Activated CD4-positive, alpha-beta T cell treated with anti-CD3 and anti-CD28 coated beads, Interleukin-2, amount 10 ng/mL, durations not matched to agents 24 days and 14 days (primary cell): ENCODE results near the gene STX7. TPM values are rescaled to one million over a fixed set of nuclear protein-coding genes. Genes with fewer than 3 reads are reported as not detected.

ENCODE experiments used
- DNase-seq: peaks from one replicate; pipeline ENCODE4 v3.0.0; 2022
- H3K27ac Mint-ChIP-seq: one replicate; pipeline ENCODE4 v1.8.0; 2022; ENCODE audit warnings: mild to moderate bottlenecking, mixed read lengths
- H3K27me3 Mint-ChIP-seq: one replicate; pipeline ENCODE4 v1.8.0; 2022; ENCODE audit warnings: mixed read lengths
- H3K36me3 Mint-ChIP-seq: one replicate; pipeline ENCODE4 v1.8.0; 2022; ENCODE audit warnings: low read depth, mild to moderate bottlenecking, mixed read lengths
- H3K4me1 Mint-ChIP-seq: one replicate; pipeline ENCODE4 v1.8.0; 2021; ENCODE audit warnings: mixed read lengths
- H3K4me3 Mint-ChIP-seq: one replicate; pipeline ENCODE4 v1.8.0; 2022; ENCODE audit warnings: mild to moderate bottlenecking, moderate library complexity, mixed read lengths
- H3K9me3 Mint-ChIP-seq: one replicate; pipeline ENCODE4 v1.8.0; 2021; ENCODE audit warnings: mixed read lengths
- intact Hi-C: fragments of 100-400 bp; cut with micrococcal nuclease; formaldehyde crosslinking; loops from one replicate; pipeline ENCODE4 v1.15.1; 2023
- total RNA-seq: library from RNA; stranded (reverse); gene quantifications from 2 replicates; pipeline ENCODE4 v1.2.3, GENCODE V29; 2022

The STX7 gene
- total RNA-seq, 1 donor from 2014 or later = 16.3 TPM

DNA sequence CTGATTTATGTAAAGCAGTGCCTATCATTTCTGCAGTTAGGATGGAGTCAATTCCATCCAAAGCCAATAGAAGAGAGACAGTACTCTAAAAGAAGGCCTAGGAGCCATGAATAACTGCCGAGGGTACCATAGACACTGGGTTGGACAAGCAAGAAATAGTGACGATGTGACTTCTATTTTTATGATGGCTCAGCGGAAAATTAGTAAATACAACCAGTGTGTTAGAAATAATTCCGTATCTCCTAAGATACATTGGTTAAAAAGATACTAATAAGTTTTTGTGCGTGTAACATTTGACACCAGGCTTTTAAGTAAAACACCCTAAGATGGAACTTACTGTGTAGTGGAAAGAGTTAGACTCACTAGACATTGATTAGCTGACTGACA lies 66.1 kb downstream of the STX7 start:
- intact Hi-C loops = no loop called here
- Mint-ChIP-seq H3K27me3 (no peaks in the 10 kb centered on the region), H3K27ac (no peak overlapping the region)

DNA sequence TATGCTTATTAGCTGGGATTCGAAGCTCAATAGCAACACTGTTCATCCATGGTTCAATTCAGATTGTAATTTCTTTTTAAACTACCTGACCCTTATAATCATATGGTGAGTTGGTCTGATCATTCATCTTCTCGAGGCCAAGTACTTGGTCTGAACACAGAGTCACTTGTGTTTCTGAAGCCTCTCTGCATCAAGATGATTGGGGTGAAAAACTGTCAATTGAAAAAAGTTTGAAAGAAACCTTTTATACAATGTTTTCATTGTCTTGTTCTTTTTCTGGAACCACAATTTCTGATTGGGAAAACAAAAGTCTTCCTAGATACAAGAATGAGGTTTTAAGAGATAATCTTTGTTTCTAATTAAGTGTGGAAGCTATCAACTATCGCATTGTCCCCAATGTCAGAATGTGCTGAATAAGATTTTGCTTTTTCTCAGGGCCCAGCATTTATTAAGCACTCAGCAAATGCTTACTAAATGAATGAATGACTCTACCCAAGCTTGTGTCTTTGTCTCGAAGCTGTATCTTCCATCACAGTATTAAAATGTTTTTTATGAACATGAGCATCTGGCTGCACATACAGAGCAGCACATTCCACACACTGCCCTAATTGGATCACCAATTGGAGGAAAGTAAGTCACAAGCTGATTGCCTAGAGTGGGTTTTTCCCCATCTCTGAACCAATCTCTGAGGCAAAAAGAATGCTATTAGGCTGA lies 66.6 kb downstream of the STX7 start:
- no peaks in the 10 kb centered on the region for H3K36me3 Mint-ChIP-seq
- intact Hi-C loops = no loop called here
- H3K4me3 Mint-ChIP-seq = no peak overlapping the region
- H3K27me3 Mint-ChIP-seq = no peaks in the 10 kb centered on the region
- H3K9me3 Mint-ChIP-seq = peaks cover 12% of the 10 kb centered on the region
- H3K27ac Mint-ChIP-seq = no peak overlapping the region
- no peak for DNase-seq
- H3K4me1 Mint-ChIP-seq = no peaks in the 10 kb centered on the region

More for the DNA sequence above, 66.1 kb downstream of the STX7 start:
- H3K9me3 Mint-ChIP-seq = peaks cover 12% of the 10 kb centered on the region
- H3K4me3 Mint-ChIP-seq = no peak overlapping the region
- H3K36me3 Mint-ChIP-seq = no peaks in the 10 kb centered on the region
- no peaks in the 10 kb centered on the region for H3K4me1 Mint-ChIP-seq
- DNase-seq = no peak

GRCh38 chr6:132445201-132445951 lies 67.5 kb downstream of the STX7 start:
- Mint-ChIP-seq H3K36me3 (no peaks in the 10 kb centered on the region), H3K27me3 (no peaks in the 10 kb centered on the region), H3K4me3 (no peak overlapping the region), H3K9me3 (peaks cover 15% of the 10 kb centered on the region), H3K4me1 (no peaks in the 10 kb centered on the region), H3K27ac (no peak overlapping the region)
- no peak for DNase-seq
- intact Hi-C loops = no loop called here

- Mint-ChIP-seq H3K36me3 (no peaks in the 10 kb centered on the region), H3K27ac (no peak overlapping the region), H3K27me3 (no peaks in the 10 kb centered on the region), H3K4me1 (no peaks in the 10 kb centered on the region), H3K9me3 (peaks cover 11% of the 10 kb centered on the region), H3K4me3 (no peak overlapping the region)
- no peak for DNase-seq
- intact Hi-C loops = no loop called here
Measured at GRCh38 chr6:132443206-132443605, 69.7 kb downstream of the STX7 start.

DNA sequence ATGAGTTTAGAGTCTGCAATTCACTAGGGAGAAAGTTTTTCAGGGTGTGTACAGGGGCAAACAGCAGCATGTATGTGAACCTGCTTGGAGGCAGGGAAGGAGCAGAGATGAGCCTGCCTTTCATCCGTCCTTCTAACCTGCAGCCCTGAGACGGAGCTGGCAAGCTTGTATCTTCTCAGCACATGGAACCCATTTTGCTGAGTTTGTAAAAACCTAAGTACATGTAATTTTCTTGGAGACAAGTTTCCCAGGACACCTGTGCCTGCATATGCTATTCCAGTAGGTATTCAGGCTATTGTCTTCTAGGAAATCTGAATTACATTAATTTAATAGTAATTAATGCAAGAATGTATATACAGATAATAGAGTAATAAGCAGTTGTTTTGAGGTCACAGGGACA lies 82.8 kb downstream of the STX7 start:
- intact Hi-C loops = no loop called here
- Mint-ChIP-seq H3K36me3 (no peaks in the 10 kb centered on the region), H3K4me1 (no peaks in the 10 kb centered on the region), H3K9me3 (no peaks in the 10 kb centered on the region), H3K27me3 (peaks cover 22% of the 10 kb centered on the region), H3K27ac (no peak overlapping the region), H3K4me3 (no peak overlapping the region)
- no peak for DNase-seq

DNA sequence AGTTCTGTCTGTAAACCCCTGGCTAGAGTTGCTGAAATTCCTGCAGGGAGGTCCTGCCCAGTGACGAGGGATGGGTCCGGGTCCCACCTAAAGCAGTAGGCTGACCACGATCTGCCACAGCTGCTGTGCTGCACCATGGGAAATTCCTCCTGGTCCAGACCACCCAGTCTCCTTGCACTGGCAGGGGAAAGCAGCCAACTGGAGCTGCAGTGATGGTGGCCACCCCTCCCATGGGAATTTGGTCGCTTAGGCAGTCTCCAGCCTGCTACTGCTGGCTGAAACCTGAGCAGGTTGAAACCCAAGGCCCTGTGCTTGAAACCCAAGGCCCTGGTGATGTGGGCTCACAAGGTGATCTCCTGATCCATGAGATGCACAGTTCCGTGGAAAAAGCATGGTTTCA lies 87.7 kb downstream of the STX7 start:
- Mint-ChIP-seq H3K4me3 (no peak overlapping the region), H3K27ac (no peak overlapping the region), H3K36me3 (no peaks in the 10 kb centered on the region), H3K4me1 (no peaks in the 10 kb centered on the region), H3K27me3 (peaks cover 20% of the 10 kb centered on the region), H3K9me3 (peaks cover 10% of the 10 kb centered on the region)
- no peak for DNase-seq
- intact Hi-C loops = no loop called here

DNA sequence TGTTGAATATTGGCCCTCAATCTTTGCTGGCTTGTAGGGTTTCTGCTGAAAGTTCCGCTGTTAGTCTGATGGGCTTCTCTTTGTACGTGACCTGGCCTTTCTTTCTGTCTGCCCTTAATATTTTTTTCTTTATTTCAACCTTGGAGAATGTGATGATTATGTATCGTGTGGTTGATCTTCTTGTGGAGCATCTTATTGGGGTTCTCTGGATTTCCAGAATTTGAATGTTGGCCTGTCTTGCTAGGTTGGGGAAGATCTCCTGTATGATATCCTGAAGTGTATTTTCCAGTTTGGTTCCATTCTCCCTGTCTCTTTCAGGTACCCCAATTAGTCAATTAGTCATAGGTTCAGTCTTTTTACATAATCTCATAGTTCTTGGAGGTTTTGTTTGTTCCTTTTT lies 89.1 kb downstream of the STX7 start:
- DNase-seq = no peak
- intact Hi-C loops = no loop called here
- Mint-ChIP-seq H3K4me1 (no peaks in the 10 kb centered on the region), H3K27ac (no peak overlapping the region), H3K27me3 (peaks cover 17% of the 10 kb centered on the region), H3K36me3 (no peaks in the 10 kb centered on the region), H3K9me3 (peaks cover 10% of the 10 kb centered on the region), H3K4me3 (no peak overlapping the region)

DNA sequence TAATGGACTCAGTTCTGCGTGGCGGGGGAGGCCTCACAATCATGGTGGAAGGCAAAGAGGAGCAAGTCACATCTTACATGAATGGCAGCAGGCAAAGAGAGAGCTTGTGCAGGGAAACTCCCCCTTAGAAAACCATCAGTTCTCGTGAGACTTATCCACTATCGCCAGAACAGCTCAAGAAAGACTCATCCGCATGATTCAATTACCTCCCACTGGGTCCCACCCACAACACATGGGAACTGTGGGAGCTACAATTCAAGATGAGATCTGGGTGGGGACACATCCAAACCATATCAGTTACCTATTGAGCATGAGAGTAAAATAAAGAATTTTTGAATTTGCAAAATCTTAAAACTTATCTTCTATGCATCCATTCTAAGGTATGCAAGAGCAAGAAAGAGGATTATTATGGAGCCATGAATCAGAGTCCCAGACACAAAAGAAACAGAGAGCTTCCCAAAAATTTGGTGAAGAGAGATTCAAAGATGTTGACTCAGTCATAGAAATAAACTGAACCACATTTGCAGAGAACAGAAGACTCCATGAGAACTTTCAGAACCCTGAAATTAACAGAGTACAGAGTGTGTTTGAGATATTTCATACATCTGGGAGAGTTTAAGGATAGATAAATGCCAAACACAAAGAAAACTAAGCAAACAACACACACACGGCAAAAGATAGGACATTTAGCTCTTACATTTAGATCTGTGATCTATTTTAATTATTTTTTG lies 94.5 kb downstream of the STX7 start:
- no peak overlapping the region for H3K4me3 Mint-ChIP-seq
- H3K27me3 Mint-ChIP-seq = peaks cover 10% of the 10 kb centered on the region
- H3K9me3 Mint-ChIP-seq = peaks cover 10% of the 10 kb centered on the region
- no peak for DNase-seq
- no peaks in the 10 kb centered on the region for H3K36me3 Mint-ChIP-seq
- H3K4me1 Mint-ChIP-seq = no peaks in the 10 kb centered on the region
- intact Hi-C loops = no loop called here
- H3K27ac Mint-ChIP-seq = no peak overlapping the region

DNA sequence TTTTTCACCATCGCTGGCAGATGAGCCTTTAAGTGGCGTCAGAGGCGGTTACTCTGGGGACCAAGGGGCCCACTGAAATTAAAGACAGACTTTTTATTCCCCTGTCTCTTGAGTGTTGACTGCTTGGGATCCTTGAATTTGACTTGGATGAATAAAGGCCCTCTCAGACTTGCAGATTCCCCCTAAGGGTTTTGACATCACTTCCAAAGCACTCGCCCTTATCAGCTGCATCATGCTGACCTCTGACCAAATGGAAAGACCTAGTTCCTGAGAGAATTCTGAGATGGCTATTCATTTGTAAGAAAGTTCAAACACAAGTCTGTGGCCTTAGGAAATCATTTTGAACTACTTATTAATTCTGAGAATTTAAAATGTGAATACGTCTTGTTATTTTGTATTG lies 98.2 kb downstream of the STX7 start:
- Mint-ChIP-seq H3K9me3 (peaks cover 5% of the 10 kb centered on the region), H3K27me3 (peaks cover 18% of the 10 kb centered on the region), H3K36me3 (no peaks in the 10 kb centered on the region), H3K4me1 (no peaks in the 10 kb centered on the region), H3K27ac (no peak overlapping the region), H3K4me3 (no peak overlapping the region)
- no peak for DNase-seq
- intact Hi-C loops = no loop called here

GRCh38 chr6:132414322-132414721 lies 98.6 kb downstream of the STX7 start:
- no peak for DNase-seq
- Mint-ChIP-seq H3K36me3 (no peaks in the 10 kb centered on the region), H3K4me3 (no peak overlapping the region), H3K4me1 (no peaks in the 10 kb centered on the region), H3K27me3 (peaks cover 18% of the 10 kb centered on the region), H3K9me3 (peaks cover 5% of the 10 kb centered on the region), H3K27ac (no peak overlapping the region)
- intact Hi-C loops = no loop called here

DNA sequence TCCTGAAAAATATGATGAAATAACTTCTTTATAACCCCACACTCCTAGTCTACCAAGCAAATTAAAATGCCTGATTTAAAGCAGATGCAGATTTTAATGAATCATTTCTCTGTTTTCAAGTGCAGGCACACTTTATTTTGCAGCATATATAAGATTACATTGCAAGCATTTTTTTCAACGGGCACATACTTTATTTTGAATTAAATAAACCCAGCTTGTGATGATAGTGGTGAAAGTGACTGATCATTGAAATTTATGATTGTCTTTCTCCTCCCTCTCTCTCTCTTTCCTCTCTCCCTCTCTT lies 99.5 kb downstream of the STX7 start:
- Mint-ChIP-seq H3K4me3 (no peak overlapping the region), H3K27ac (no peak overlapping the region), H3K9me3 (peaks cover 5% of the 10 kb centered on the region), H3K27me3 (peaks cover 22% of the 10 kb centered on the region), H3K36me3 (no peaks in the 10 kb centered on the region), H3K4me1 (no peaks in the 10 kb centered on the region)
- no peak for DNase-seq
- intact Hi-C loops = no loop called here

DNA sequence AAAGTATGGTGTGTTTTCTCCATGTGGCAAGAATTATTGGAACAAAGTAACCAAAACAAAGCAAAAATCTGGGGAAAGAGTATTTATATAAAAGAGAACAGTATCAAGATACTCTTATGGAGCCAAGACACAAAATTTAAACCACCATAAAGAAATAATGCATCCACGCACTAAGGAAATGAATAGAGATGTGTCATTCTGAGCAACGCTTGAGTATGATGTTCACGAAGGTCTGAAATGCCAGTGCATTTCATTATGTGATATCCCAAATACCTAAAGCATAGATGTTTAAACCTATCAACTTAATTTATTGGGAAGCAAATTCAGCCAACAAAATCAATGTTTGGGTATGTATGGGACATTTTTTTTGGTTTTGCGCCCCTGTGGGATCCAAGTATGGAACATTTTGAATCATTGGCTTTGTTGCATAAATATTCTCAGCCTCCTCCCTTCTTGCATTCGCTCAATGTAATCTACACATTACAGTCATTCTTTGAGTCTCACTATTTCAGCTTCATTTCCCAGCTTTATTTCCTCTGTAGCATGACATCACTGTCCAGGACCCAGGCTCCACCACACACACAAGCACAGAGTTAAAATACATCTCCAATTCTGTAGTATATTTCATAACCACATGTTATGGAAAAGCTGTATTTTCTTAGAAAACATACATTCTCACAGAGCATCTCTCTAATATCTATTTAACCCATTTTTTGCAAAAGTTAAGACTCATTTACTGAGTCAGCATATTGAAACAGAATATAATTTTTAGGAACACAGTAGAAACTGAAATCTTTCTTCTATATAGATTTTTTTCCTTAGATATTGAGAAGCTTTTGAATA lies 100.0 kb downstream of the STX7 start:
- H3K27me3 Mint-ChIP-seq = peaks cover 22% of the 10 kb centered on the region
- H3K4me3 Mint-ChIP-seq = no peak overlapping the region
- H3K27ac Mint-ChIP-seq = no peak overlapping the region
- H3K9me3 Mint-ChIP-seq = peaks cover 4% of the 10 kb centered on the region
- intact Hi-C loops = no loop called here
- no peaks in the 10 kb centered on the region for H3K4me1 Mint-ChIP-seq
- no peak for DNase-seq
- no peaks in the 10 kb centered on the region for H3K36me3 Mint-ChIP-seq

DNA sequence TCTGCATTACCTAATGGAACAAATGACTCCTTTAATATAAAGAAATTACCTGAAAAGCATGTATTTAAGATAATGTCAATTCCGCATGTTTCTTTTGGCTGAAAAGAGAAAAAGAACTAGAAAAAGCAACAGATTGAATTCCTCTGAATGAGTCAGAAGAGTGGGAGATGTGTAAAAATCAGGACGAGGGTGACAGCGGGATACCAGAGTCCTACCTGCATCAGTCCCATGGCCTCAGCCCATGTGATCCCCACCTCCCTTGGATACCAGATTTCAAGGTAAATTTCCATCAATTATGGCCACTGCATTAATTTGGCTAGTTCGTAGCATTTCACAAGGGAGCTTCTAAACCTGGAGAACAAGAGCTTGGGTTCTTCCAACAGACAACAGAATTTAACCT lies 101.6 kb downstream of the STX7 start:
- Mint-ChIP-seq H3K4me1 (no peaks in the 10 kb centered on the region), H3K27ac (no peak overlapping the region), H3K36me3 (no peaks in the 10 kb centered on the region), H3K9me3 (no peaks in the 10 kb centered on the region), H3K27me3 (peaks cover 24% of the 10 kb centered on the region), H3K4me3 (no peak overlapping the region)
- DNase-seq = no peak
- intact Hi-C loops = no loop called here

DNA sequence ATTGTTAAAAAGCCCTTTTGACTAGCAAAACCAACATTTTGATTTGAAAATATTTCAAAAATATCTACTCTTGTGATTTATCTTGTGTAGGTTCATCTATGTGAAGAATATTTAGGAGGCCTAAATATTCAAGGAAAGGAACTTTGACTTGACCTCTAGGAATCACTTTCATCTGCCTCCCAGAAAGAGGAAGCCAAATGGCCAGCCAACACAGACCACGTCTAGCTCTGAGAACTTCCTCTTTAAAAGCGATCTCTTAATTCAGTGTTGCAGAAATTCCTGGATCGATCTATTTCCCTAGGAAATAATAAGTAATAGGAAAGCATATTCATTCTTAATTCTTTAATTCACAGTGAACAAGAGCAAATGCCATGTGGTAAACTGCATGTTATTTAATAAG lies 102.1 kb downstream of the STX7 start:
- Mint-ChIP-seq H3K27ac (no peak overlapping the region), H3K4me1 (no peaks in the 10 kb centered on the region), H3K27me3 (peaks cover 29% of the 10 kb centered on the region), H3K36me3 (no peaks in the 10 kb centered on the region), H3K9me3 (no peaks in the 10 kb centered on the region), H3K4me3 (no peak overlapping the region)
- DNase-seq = no peak
- intact Hi-C loops = no loop called here
